ENCODE data around the gene MARS1.

GRCh38 chr12:57514720-57515407, 27.0 kb downstream of the MARS1 start:
- TF ChIP-seq CTCF (conservative IDR thresholded peaks at IDR 0.05; ENCODE audit: low read depth, low read length) (no peak), EZH2 (IDR thresholded peaks at IDR 0.05; ENCODE audit: low read length, unreplicated experiment) (no peak)
